K562 (cell line): Measurements from ENCODE around the gene RAB21. TPM values are rescaled to one million over a fixed set of nuclear protein-coding genes. Genes with fewer than 3 reads are reported as not detected.

ENCODE experiments used
- MCM2 ChIP-seq: fragments of 450-650 bp; IDR thresholded peaks from 2 replicates; pipeline ENCODE4 v1.6.1; 2017; ENCODE audit warnings: low read depth, mild to moderate bottlenecking
- NRF1 ChIP-seq, 2 experiments: fragments of 450-650 bp; IDR thresholded peaks in 1 of 2; conservative IDR thresholded peaks in 1 of 2; 2 replicates each; pipeline ENCODE4 v1.6.1; 2014; ENCODE audit warnings: mild to moderate bottlenecking in 2 of 2
- POLR2AphosphoS2 ChIP-seq: IDR thresholded peaks from 2 replicates; pipeline ENCODE4 v1.6.1; 2012; ENCODE audit warnings: low read length, improper control_type of control experiment
- RBFOX2 ChIP-seq: fragments of 200-400 bp; formaldehyde crosslinking; IDR thresholded peaks from 2 replicates; pipeline ENCODE4 v1.6.1; 2017; ENCODE audit warnings: low read depth, mild to moderate bottlenecking, low read length, moderate library complexity
- SIN3A ChIP-seq, 2 experiments: fragments of 150-350 bp in 1 of 2; IDR thresholded peaks; 2 replicates each; pipeline ENCODE4 v1.6.1; 2011 to 2016; ENCODE audit warnings: borderline replicate concordance in 2 of 2, low read depth in 2 of 2, low read length in 2 of 2, mild to moderate bottlenecking in 2 of 2, moderate library complexity in 2 of 2; ENCODE audit not compliant: control insufficient read depth in 1 of 2
- SRSF7 ChIP-seq: fragments of 200-400 bp; formaldehyde crosslinking; optimal IDR thresholded peaks from 2 replicates; pipeline ENCODE3; 2017; ENCODE audit warnings: mild to moderate bottlenecking, low read depth, low read length
- ZNF41 ChIP-seq: fragments of 250-450 bp; sonication (Bioruptor Pico); conservative IDR thresholded peaks from 2 replicates; pipeline ENCODE4 v1.4.0; 2020; ENCODE audit warnings: mild to moderate bottlenecking
- ZNF695 ChIP-seq: fragments of 450-650 bp; formaldehyde crosslinking; IDR thresholded peaks from 2 replicates; pipeline ENCODE4 v1.4.0; 2020; ENCODE audit warnings: mild to moderate bottlenecking, moderate library complexity
- polyA plus RNA-seq, 8 experiments: library from polyadenylated mRNA; depleted of rRNA in 4 of 8; stranded (reverse) in 5 of 8; unstranded in 3 of 8; fragments of >200 nt; fragmentation: Nextera tagmentation in 2 of 8; fragmentation: Illumina TruSeq in 1 of 8; extraction: Ambion mirVana in 2 of 8; extraction: Trizol in 1 of 8; gene quantifications; 2 replicates each; pipeline versions ENCODE4 v1.2.1 to v1.2.3, GENCODE V29; 2011 to 2014; ENCODE audit warnings: inconsistent platforms in 1 of 8, missing spikeins in 1 of 8
- total RNA-seq, 7 experiments: library from RNA; depleted of rRNA in 6 of 7; stranded (reverse); fragments of >200 nt in 6 of 7; fragmentation: Illumina TruSeq in 2 of 7; extraction: Trizol in 2 of 7; gene quantifications; 2 replicates each; pipeline versions ENCODE4 v1.2.1 to v1.2.3, GENCODE V29; 2011 to 2021; ENCODE audit warnings: low replicate concordance in 1 of 7
- TF ChIP-seq, protein P1 (sequence below), 2 experiments: IDR thresholded peaks in 1 of 2; conservative IDR thresholded peaks in 1 of 2; 2 replicates each; pipeline ENCODE4 v1.6.1; 2016; ENCODE audit warnings: low read depth in 2 of 2, mild to moderate bottlenecking in 1 of 2, missing compliant biosample characterization in 1 of 2, missing genetic modification characterization in 1 of 2, moderate library complexity in 1 of 2
- TF ChIP-seq, protein P2 (sequence below), 2 experiments: fragments of 450-650 bp; IDR thresholded peaks; 2 replicates each; pipeline ENCODE4 v1.6.1; 2016; ENCODE audit warnings: mild to moderate bottlenecking in 2 of 2, borderline replicate concordance in 1 of 2, low read depth in 1 of 2, moderate library complexity in 1 of 2
- TF ChIP-seq, protein P3 (sequence below): sonication (generic); formaldehyde crosslinking; IDR thresholded peaks from 2 replicates; pipeline ENCODE4 v1.5.0; 2020; ENCODE audit warnings: missing genetic modification reagents
- TF ChIP-seq, protein P4 (sequence below): fragments of 450-650 bp; formaldehyde crosslinking; IDR thresholded peaks from 2 replicates; pipeline ENCODE4 v1.4.0; 2020; ENCODE audit warnings: mild to moderate bottlenecking, mixed read lengths

Gene RAB21
- total and polyA plus RNA-seq, 9 of the 15 experiments (the other 6 are each of a cell fraction or from before 2014, with no cell fraction given) = 5.3 to 45.6 (median 19.6) TPM

DNA sequence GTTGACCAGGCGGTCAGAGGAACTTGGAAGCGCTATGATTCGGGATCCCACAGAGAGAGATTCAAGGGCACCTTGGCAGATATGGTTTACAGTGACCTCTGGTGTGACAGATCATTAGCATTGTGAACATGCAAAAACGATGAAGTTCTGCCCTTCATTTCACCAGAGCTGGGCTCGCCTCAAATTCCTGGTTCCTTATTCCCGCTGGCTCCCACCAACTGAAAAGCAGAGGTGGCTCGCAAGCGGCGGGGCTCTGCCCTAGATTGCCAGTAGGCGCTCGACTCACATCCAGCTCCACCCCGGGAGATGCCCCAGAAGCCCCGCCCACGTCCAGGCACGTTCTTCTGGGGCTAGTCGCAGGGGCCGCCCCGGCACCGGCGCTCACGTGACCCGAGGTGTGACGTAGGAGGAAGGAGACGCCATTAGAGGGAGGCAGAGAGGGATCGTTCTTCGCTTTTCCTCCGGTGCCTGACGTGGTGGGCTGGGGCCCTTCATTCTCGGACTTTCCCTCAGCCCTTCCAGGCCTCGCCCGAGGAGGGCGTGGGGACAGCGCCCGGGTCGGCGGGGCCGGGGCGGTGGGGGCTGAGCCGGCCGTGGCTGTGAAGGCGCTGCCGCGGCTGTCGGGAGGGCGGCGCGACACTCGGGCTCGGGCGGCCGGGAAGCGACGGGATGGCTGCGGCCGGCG, at the start of gene RAB21 (continued):
- TF ChIP-seq, protein P1, sequence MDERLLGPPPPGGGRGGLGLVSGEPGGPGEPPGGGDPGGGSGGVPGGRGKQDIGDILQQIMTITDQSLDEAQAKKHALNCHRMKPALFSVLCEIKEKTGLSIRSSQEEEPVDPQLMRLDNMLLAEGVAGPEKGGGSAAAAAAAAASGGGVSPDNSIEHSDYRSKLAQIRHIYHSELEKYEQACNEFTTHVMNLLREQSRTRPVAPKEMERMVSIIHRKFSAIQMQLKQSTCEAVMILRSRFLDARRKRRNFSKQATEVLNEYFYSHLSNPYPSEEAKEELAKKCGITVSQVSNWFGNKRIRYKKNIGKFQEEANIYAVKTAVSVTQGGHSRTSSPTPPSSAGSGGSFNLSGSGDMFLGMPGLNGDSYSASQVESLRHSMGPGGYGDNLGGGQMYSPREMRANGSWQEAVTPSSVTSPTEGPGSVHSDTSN (CRISPR knock-in tag; IDR thresholded peaks at IDR 0.05; ENCODE audit: low read depth) = no peak
- TF ChIP-seq, protein P1 (tag; conservative IDR thresholded peaks at IDR 0.05; ENCODE audit: low read depth) = no peak
- TF ChIP-seq ZNF695 (CRISPR knock-in tag) (no peak), MCM2 (no peak), POLR2AphosphoS2 (no peak), RBFOX2 (peak; percentile 91), NRF1 (conservative IDR thresholded peaks at IDR 0.05 in 1 of 2, IDR thresholded peaks at IDR 0.05 in 1 of 2) (peak; percentile 51 to 55; a peak in 3 of 4 replicates), SIN3A (IDR thresholded peaks at IDR 0.05; ENCODE audit: borderline replicate concordance in 2 of 2, control insufficient read depth in 1 of 2, low read depth in 2 of 2, low read length in 2 of 2) (0 out of 4 replicates have a peak, but pooled peaks of 1 of the 2 experiments have one; percentile 1), ZNF41 (CRISPR knock-in tag) (no peak), SRSF7 (no peak)
- TF ChIP-seq, protein P2, sequence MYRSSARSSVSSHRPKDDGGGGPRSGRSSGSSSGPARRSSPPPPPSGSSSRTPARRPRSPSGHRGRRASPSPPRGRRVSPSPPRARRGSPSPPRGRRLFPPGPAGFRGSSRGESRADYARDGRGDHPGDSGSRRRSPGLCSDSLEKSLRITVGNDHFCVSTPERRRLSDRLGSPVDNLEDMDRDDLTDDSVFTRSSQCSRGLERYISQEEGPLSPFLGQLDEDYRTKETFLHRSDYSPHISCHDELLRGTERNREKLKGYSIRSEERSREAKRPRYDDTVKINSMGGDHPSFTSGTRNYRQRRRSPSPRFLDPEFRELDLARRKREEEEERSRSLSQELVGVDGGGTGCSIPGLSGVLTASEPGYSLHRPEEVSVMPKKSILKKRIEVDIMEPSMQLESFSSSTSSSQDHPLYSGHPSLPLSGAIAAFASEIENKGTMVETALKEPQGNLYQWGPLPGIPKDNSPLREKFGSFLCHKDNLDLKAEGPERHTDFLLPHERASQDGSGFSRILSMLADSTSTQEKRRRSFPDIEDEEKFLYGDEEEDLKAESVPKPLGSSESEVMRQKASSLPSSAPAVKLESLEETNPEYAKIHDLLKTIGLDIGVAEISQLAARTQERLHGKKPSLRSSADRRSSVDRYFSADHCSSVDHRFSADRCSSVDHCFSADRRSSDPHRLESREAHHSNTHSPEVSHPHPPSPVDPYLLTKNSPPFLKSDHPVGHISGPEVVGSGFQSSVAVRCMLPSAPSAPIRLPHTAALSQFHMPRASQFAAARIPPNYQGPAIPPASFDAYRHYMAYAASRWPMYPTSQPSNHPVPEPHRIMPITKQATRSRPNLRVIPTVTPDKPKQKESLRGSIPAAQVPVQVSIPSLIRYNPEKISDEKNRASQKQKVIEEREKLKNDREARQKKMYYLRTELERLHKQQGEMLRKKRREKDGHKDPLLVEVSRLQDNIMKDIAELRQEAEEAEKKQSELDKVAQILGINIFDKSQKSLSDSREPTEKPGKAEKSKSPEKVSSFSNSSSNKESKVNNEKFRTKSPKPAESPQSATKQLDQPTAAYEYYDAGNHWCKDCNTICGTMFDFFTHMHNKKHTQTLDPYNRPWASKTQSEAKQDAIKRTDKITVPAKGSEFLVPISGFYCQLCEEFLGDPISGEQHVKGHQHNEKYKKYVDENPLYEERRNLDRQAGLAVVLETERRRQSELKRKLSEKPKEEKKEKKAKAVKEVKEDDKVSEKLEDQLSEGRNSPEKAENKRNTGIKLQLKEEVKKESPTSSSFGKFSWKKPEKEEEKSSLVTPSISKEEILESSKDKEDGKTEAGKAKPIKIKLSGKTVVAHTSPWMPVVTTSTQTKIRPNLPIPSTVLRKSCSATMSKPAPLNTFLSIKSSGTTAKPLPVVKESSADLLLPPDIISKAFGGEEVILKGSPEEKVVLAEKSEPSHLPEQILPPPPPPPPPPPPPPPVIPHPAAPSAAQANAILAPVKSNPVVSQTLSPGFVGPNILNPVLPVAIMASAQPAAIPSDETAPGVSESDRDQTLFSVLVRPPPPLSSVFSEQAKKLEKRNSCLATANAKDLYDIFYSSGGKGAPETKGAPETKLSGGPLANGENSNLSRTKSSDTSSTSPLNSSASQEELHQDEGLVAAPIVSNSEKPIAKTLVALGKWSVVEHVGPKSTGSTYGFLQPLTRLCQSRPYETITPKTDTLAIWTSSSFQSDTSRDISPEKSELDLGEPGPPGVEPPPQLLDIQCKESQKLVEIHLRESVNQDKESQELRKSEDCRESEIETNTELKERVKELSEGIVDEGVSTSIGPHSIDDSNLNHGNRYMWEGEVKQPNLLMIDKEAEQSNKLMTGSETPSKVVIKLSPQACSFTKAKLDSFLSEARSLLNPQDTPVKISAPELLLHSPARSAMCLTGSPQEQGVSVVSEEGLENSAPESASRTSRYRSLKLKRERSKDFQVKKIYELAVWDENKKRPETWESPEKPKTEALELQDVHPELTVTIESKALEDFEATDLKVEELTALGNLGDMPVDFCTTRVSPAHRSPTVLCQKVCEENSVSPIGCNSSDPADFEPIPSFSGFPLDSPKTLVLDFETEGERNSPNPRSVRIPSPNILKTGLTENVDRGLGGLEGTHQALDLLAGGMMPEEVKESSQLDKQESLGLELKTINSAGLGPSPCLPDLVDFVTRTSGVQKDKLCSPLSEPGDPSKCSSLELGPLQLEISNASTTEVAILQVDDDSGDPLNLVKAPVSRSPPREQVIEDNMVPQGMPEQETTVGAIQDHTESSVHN (IDR thresholded peaks at IDR 0.05; ENCODE audit: borderline replicate concordance in 1 of 2, low read depth in 1 of 2) = no peak
- TF ChIP-seq, protein P3, sequence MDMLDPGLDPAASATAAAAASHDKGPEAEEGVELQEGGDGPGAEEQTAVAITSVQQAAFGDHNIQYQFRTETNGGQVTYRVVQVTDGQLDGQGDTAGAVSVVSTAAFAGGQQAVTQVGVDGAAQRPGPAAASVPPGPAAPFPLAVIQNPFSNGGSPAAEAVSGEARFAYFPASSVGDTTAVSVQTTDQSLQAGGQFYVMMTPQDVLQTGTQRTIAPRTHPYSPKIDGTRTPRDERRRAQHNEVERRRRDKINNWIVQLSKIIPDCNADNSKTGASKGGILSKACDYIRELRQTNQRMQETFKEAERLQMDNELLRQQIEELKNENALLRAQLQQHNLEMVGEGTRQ (CRISPR knock-in tag) = peak; percentile 99
- TF ChIP-seq, protein P4, sequence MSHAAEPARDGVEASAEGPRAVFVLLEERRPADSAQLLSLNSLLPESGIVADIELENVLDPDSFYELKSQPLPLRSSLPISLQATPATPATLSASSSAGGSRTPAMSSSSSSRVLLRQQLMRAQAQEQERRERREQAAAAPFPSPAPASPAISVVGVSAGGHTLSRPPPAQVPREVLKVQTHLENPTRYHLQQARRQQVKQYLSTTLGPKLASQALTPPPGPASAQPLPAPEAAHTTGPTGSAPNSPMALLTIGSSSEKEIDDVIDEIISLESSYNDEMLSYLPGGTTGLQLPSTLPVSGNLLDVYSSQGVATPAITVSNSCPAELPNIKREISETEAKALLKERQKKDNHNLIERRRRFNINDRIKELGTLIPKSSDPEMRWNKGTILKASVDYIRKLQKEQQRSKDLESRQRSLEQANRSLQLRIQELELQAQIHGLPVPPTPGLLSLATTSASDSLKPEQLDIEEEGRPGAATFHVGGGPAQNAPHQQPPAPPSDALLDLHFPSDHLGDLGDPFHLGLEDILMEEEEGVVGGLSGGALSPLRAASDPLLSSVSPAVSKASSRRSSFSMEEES = peak; percentile 99
